HG03039 (cell line): ENCODE measurements around the gene ASPHD2.

ENCODE experiments used
- ATAC-seq: cut with Tn5 transposase; IDR thresholded peaks from one replicate; pipeline ENCODE4 v1.9.1; 2021; ENCODE audit warnings: mild to moderate bottlenecking, moderate library complexity; ENCODE audit not compliant: unreplicated experiment

ASPHD2 gene

DNA sequence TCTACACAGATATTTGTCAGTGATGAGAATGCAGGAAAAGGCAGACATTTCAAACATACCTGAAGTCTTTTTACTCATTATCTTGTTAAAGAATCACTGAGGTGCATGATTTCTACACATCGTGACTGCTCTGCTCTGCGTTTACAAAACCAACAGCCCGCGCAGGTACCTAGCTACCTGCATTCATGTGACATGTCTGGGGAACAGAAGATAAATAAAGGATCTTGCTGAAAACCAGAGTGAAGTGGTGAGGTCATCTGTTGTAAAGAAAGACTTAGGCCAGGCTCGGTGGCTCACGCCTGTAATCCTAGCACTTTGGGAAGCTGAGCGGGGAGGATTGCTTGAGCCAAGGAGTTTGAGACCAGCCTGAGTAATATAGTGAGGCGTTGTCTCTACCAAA is 15.7 kb downstream of the ASPHD2 start:
- no peak for ATAC-seq

- no peak for ATAC-seq
Measured at GRCh38 chr22:26445577-26446275, 16.7 kb downstream of the ASPHD2 start.

DNA sequence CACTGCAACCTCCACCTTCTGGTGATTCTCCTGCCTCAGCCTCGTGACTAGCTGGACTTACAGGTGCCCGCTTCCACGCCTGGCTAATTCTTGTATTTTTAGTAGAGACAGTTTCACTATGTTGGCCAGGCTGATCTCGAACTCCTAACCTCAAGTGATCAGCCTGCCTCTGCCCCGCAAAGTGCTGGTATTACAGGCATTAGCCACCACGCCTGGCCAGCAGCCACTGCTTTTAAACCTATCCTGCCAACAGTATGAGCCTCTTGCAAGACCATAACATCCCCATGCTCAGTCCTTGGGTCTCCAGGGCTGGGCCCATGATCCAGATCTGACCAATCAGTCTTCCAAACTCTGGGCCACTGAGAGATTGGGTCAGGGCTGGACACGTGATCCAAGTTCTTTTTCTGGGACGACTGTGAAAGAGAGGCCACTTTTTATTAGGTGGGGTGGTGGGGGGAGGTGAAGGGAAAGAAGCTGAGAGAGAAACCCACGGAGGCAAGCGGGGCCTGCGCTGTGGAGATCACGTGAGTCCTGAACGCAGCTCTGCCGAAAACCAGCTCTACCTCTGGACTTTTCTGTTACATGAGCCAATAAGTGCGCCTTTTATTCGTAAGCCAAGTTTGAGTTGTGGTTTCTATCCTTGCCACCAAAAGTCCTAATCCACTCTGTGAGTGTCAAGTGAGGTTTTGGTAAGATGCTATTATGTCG is 17.9 kb downstream of the ASPHD2 start:
- no peak for ATAC-seq

DNA sequence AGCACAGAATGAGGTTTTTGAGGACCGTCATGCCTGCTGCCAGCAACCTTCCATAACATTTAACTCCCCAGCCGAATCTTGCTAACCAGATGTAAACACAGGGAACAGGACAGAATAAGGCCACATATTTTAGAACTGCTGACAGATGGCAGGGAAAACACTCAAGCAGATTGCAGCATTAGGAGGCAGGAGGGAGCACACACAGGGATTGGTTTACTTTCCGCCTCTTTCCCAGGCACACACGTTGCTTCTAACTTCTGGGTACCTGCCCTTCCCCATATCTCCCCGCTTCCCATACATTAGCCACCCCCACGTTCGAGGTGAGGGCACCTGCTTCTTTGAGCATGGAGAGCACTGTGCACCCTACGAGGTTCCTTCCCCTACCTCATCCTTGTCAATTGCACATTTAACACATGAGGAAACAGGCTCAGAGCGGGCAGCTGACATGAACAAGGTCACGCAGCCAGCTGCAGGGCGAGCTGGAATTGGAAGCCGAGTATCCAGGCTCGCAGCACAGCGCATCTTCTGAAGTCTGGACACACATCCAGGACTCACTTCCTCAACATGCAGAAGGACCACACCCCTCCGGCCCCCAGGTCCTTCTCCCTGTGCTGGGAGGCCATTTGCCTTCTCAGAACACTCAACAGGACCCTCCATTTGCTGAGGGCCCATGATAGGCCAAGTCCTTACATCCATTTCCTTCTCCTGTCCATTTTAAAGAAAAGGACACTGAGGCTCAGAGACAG is 18.7 kb downstream of the ASPHD2 start:
- no peak for ATAC-seq

- no peak for ATAC-seq
Measured at GRCh38 chr22:26448334-26448733, 19.3 kb downstream of the ASPHD2 start.

- ATAC-seq = no peak
Measured at GRCh38 chr22:26448941-26449340, 19.9 kb downstream of the ASPHD2 start.

DNA sequence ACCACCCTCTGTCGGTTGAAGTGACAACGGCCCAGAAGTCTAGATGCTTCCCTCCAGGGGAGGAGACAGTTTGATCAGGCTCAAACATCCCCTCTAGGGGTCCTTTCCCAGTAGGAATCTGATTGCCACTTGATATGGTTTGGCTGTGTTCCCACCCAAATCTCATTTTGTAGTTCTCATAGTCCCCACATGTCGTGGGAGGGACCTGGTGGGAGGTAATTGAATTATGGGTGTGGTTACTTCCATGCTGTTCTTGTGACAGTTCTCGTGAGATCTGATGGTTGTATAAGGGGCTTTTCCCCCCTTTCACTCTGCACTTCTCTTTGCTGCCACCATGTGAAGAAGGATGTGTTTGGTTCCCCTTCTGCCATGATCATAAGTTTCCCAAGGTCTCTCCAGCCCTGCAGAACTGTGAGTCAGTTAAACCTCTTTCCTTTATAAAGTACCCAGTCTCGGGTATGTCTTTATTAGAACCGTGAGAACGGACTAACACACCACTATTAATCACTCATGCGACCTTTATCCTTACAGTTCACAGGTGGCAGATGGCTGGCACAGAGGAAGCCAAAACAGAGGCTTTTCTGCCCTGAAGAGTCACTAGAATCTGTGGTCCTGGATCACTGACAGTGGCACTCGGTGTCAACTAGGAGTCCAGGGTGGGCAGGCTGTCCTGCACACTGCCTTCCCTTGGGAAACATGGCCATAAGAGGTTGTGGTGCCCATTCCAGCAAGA is 21.6 kb downstream of the ASPHD2 start:
- no peak for ATAC-seq

GRCh38 chr22:26452236-26453016 is 23.4 kb downstream of the ASPHD2 start:
- no peak for ATAC-seq

GRCh38 chr22:26453216-26453615 is 24.2 kb downstream of the ASPHD2 start:
- ATAC-seq = no peak

DNA sequence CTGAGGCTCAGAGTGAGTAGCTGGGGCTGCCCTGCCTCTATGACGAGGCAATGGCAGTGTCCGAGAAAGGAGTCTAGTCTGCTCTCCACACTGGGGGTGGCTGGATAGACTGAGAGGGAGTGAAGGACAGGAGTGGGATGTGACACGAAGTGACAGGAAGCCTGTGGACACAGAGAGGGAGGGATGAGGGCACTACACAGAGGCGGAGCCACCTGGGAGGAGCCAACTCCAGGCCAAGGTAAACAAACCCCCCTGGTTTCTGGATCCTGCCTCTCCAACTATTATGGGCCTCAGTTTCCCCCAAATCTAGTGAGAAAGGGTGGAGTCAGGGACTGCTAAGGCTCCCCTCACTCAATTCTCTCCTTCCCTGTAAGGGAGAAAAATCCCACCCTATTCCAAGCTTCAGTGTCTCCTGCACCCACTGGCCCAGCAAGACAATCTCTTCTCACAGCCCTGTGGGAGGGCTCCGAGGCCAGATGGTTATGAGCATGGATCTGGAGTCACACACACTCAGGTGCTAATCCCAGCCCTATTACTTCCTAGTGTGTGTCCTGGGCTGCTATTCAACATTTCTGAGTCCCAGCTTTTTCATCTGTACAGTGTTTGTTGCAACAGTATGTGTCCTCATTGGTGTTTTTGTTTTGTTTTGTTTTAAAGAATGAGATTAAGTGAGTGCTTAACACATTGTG is 24.9 kb downstream of the ASPHD2 start:
- ATAC-seq = no peak

- no peak for ATAC-seq
Measured at GRCh38 chr22:26457661-26458272, 28.7 kb downstream of the ASPHD2 start.

DNA sequence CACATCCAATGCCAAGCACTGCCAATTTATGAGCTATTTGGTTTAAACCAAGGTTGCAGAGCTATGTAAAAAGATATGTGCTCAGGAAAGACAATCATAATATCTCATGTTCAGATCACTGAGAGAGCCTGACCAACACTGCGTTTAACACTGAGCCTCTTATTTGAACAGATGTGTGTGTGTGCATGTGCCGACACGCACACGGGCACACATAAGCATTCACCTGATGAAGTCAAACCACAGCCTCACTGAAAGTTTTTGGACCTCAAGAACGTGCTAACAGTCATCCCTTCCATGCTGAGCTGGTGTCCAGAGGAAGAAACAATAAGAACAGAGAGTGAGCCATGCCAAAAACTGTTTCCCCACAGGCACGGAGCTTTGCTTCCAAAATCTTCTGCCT is 31.1 kb downstream of the ASPHD2 start:
- ATAC-seq = no peak

- ATAC-seq = no peak
Measured at GRCh38 chr22:26461188-26461810, 32.2 kb downstream of the ASPHD2 start.

- no peak for ATAC-seq
Measured at GRCh38 chr22:26462051-26462450, 33.0 kb downstream of the ASPHD2 start.

DNA sequence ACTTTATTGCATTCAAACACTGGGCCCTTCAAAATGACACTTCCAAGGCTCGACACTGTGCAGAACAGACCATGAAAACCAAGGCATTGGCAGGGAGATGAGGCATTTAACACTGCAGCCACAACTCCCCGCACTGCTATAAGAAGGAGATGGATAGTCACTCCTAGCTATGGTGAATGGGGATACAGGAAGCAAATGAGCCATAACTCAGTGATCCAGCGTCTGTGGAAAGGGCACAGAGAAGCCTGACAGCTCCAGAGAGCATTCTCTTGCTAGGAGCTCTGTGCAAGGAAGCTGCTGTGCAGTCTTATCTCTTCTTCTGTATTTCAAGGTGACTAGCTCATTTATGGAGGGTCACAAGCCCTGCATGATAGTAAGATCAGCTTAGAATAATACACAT is 33.6 kb downstream of the ASPHD2 start:
- ATAC-seq = no peak

DNA sequence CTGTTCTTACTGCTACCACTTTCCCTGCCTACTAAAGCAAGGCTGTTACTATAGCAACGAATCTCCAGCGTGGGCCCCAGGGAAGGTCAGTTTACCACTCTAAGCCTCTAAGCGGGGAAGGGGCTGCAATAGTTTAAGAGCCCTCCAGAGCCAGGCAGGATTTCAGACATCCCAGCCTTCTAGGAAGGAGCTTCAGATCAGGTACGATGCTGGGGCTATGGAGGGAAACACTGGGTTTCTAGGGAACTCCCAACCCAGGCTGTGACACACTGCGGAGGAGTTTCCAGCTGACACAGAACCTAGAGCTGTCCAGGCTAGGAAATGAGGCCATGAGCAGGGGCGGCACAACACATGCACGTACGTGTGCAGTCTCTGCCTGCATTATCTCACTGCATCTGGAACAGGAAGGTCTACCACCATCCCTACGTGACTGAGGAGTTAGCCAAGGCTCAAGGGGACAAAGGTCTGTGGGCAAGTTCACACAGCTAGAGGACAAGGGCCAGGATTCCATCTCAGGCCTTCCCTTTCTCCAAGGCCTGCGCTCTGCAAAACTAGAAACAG is 34.1 kb downstream of the ASPHD2 start:
- no peak for ATAC-seq

GRCh38 chr22:26463688-26464087 is 34.6 kb downstream of the ASPHD2 start:
- no peak for ATAC-seq

DNA sequence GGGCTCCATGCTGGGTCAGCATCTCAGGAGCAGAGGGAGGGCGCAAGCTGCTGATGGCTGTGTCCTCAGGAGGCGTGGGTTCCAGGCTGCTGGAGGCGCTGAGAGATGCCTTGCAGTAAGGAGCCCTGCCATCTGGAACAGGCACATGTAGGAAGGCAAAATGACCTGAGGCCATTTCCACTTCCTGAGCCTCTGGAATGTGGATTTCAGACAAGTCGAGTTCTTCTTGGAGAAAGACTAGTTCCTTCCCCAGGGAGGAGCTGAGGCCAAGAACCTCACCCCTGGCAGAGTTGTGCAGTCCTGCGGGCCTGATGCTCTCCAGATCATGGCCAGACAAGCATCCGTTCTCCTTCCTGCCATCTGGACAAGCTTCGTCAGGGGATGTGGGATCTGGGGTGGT is 35.3 kb downstream of the ASPHD2 start:
- ATAC-seq = no peak

- no peak for ATAC-seq
Measured at GRCh38 chr22:26466196-26466595, 37.1 kb downstream of the ASPHD2 start.
